Measurements from ENCODE around the gene OR10A4.
"Not testable (repeated sequence)": the region's sequence is repeated elsewhere in the genome, so short reads cannot be mapped to it uniquely, and the experiment has no call there.

OR10A4 gene

DNA sequence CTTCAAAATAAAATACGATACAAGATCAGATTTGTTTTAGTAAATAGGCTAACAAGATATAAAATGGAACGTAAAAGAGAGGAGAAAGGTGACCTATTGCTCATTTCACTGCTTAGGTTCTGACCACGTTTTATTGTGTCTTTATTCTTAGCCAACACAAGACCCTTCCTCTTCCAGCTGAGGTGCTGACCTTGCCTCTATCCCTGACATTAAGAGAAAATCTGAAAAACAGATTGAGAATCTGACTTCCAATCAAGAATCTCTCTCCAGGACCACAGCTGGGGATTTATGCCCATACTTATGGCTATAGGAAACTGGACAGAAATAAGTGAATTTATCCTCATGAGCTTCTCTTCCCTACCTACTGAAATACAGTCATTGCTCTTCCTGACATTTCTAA, 31.0 kb upstream of the OR10A4 start, which contains the start of gene OR10A5:
Gene OR10A5, plus strand, starts transcription at position 301 of the 400 bp plus-strand sequence. Its CDS starts 0 bp downstream, at position 301.
- no peak within 1 kb of the TSS for H3K4me3 ChIP-seq (ENCODE audit: low read depth, low read length)
- TF ChIP-seq, protein P1, sequence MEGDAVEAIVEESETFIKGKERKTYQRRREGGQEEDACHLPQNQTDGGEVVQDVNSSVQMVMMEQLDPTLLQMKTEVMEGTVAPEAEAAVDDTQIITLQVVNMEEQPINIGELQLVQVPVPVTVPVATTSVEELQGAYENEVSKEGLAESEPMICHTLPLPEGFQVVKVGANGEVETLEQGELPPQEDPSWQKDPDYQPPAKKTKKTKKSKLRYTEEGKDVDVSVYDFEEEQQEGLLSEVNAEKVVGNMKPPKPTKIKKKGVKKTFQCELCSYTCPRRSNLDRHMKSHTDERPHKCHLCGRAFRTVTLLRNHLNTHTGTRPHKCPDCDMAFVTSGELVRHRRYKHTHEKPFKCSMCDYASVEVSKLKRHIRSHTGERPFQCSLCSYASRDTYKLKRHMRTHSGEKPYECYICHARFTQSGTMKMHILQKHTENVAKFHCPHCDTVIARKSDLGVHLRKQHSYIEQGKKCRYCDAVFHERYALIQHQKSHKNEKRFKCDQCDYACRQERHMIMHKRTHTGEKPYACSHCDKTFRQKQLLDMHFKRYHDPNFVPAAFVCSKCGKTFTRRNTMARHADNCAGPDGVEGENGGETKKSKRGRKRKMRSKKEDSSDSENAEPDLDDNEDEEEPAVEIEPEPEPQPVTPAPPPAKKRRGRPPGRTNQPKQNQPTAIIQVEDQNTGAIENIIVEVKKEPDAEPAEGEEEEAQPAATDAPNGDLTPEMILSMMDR (IDR thresholded peaks at IDR 0.05; ENCODE audit: low read depth, low read length): no peak

DNA sequence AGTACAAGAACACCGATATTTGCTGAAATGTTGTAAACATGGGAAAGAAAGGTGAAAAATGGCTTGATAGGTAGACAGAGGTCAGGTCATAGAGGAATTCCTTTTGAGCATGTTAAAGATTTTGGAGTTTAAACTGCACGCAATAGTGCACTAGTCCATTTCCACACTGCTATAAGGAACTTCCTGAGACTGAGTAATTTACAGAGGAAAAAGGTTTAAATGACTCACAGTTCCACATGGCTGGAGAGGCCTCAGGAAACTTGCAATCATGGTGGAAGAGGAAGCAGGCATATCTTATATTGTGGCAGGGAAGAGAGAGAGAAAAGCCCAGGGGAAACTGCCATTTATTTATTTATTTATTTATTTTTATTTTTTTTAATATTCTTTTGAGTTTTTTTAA, 25.9 kb upstream of the OR10A4 start:
- H3K4me3 ChIP-seq (ENCODE audit: low read depth, low read length): no peak overlapping the region
- TF ChIP-seq, protein P1 (IDR thresholded peaks at IDR 0.05; ENCODE audit: low read depth, low read length): no peak

DNA sequence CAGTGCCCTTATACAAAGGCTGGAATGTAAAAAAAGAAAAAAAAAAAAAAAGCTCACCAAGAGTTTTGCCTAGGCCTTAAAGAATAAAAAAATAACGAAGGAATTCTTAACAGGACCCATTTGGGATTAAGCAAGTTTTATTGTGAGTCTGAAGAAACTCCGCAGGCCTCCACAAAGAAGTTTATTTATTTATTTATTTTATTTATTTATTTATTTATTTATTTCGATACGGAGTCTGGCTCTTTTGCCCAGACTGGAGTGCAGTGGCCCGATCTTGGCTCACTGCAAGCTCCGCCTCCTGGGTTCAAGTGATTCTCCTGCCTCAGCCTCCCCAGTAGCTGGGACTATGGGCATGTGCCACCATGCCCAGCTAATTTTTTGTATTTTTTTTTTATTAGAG, 21.6 kb upstream of the OR10A4 start:
- not testable (repeated sequence) for H3K4me3 ChIP-seq (ENCODE audit: low read depth, low read length)

DNA sequence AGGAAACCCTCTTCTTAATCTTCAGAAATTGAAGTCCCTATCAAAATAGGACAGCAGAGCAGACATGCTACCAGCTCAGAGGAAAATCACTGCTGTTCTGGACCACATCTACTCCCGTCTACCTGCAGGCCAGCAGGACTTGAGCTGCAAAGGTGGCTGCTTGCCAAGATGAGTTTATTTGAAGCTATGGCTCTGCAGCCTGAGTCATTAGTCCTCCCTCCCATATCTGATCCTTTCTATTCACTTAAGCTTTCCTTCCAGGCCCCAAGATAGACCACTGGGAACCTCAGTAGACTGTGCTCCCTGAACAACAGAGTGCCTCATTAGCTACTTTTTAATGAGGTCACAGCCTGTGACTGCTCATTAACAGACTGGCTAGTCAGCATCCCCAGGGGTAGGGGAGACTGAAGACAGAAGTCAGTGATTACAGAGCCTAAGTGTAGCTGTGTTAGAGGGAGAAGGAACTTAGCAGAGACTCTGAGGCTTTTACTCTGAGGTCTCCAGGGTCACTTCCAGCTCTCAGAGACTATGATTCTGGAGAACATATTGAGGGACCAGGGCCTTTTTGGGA, 20.4 kb upstream of the OR10A4 start:
- no peak overlapping the region for H3K4me3 ChIP-seq (ENCODE audit: low read depth, low read length)
- TF ChIP-seq, protein P1 (IDR thresholded peaks at IDR 0.05; ENCODE audit: low read depth, low read length): no peak

DNA sequence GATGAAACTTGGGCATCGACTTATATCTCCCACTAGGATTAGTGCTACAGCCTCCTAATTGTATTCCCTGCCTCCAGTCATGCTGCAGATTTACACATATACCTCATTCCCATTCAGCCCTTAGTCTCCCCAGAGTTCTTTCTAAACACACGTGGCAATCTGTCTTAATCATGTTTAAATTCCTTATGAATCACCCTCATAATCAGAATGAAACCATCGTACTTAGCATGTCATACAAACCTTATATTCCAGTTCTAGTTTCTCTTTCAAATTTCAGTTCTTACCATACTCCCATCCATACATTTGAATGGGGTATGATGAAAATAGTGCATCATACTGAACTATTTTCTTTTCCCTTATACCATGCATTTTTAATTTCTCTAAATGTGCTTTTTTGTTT, 19.6 kb upstream of the OR10A4 start:
- no peak overlapping the region for H3K4me3 ChIP-seq (ENCODE audit: low read depth, low read length)
- TF ChIP-seq, protein P1 (IDR thresholded peaks at IDR 0.05; ENCODE audit: low read depth, low read length): no peak

DNA sequence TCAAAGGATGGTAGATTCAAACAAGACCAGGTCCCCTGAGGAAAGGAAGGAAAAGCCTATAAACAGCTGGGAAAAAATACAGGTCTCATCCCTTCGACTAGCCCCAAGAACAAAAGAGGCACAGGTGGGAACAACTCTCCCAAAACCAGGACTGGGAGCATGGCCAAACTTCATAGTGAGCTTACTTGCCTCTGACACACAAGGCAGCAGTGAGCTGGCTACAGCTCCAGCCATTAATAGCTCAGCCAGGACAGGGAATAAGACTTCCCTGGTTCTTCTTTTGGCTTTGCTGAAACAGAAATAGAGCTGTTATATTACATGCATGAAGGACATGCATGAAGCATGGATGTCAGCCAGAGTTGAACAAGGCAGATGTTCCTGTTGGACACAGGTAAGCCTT, 13.5 kb upstream of the OR10A4 start, which contains the start of gene OR10A2:
Gene OR10A2, plus strand, starts transcription at position 97 of the 400 bp plus-strand sequence. CDS start 6,698 bp downstream, outside the sequence.
- H3K4me3 ChIP-seq (ENCODE audit: low read depth, low read length): no peak within 1 kb of the TSS
- TF ChIP-seq, protein P1 (IDR thresholded peaks at IDR 0.05; ENCODE audit: low read depth, low read length): no peak

DNA sequence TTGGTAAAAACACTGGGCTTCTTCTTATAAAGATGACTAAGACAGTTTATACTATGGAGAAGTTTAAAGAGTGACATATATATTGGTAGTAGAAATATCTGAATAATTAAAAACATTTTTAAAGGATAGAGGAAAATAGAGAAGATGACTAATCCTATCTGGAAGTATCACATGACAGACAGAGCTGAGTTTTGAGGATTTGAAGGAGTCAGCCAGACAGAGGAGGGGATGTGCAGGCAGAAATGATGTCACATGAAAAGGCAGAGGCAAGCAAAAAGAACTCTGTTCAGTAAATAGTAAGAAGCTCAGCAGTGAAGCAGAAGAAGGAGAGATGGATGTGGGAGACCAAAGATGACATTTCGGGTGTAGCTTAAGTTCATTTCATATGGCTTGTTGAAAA, 12.0 kb upstream of the OR10A4 start:
- TF ChIP-seq, protein P1 (IDR thresholded peaks at IDR 0.05; ENCODE audit: low read depth, low read length): no peak
- H3K4me3 ChIP-seq (ENCODE audit: low read depth, low read length): no peak overlapping the region

DNA sequence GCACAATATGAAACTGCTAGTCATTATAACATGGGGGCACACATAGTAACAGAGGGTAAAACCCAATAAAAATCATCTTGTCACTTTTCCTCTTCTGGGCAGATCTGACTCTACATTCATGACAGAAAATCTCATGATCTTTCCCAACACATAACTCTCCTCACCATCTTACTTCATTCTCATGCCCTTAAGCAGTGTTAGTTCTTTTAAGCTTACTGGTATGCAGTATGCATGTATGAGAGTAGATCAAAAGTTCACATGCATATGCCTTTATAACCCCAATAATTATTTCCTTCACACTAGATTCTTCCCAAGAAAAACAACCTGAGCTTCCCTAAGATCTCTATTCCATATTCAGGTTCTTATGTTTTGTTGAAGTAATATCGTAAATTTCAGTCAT, 5.1 kb upstream of the OR10A4 start:
- H3K4me3 ChIP-seq (ENCODE audit: low read depth, low read length): no peak overlapping the region
- TF ChIP-seq, protein P1 (IDR thresholded peaks at IDR 0.05; ENCODE audit: low read depth, low read length): no peak

Data from WI38 (cell line).